Calu3 (cell line): ENCODE results near the gene FRAS1. TPM values are rescaled to one million over a fixed set of nuclear protein-coding genes. Genes with fewer than 3 reads are reported as not detected.

Experiments
- BruUV-seq: library from RNA; stranded (reverse); fragments of 400-500 nt; replicated peaks from 2 replicates; lab custom pipeline; 2021; lab: Mats Ljungman, UMichigan
- CTCF ChIA-PET: fragments of 300-600 bp; sonication (Branson Sonifier 250); formaldehyde crosslinking; loops from one replicate; lab custom pipeline; 2022; ENCODE audit warnings: antibody characterized with exemption; lab: Charles Lee
- DNase-seq: peaks from one replicate; pipeline ENCODE4 v3.0.0; 2022
- H3K27ac Mint-ChIP-seq: one replicate; pipeline ENCODE4 v1.8.0; 2022; ENCODE audit warnings: mixed read lengths; ENCODE audit not compliant: unreplicated experiment
- H3K27me3 Mint-ChIP-seq: one replicate; pipeline ENCODE4 v1.8.0; 2022; ENCODE audit warnings: mixed read lengths; ENCODE audit not compliant: unreplicated experiment
- H3K36me3 Mint-ChIP-seq: one replicate; pipeline ENCODE4 v1.8.0; 2022; ENCODE audit warnings: mild to moderate bottlenecking, moderate library complexity, mixed read lengths; ENCODE audit not compliant: insufficient read depth, unreplicated experiment
- H3K4me1 Mint-ChIP-seq: one replicate; pipeline ENCODE4 v1.8.0; 2022; ENCODE audit warnings: mild to moderate bottlenecking, low read depth, mixed read lengths; ENCODE audit not compliant: unreplicated experiment
- H3K4me3 Mint-ChIP-seq: one replicate; pipeline ENCODE4 v1.8.0; 2022; ENCODE audit warnings: mild to moderate bottlenecking, low read depth, moderate library complexity, mixed read lengths; ENCODE audit not compliant: unreplicated experiment
- H3K9me3 Mint-ChIP-seq: one replicate; pipeline ENCODE4 v1.8.0; 2022; ENCODE audit warnings: low read depth, mixed read lengths; ENCODE audit not compliant: unreplicated experiment
- CTCF ChIP-seq: fragments of 200-600 bp; IDR thresholded peaks from one replicate; pipeline ENCODE4 v1.8.0; 2022; ENCODE audit warnings: antibody characterized with exemption; ENCODE audit not compliant: unreplicated experiment
- intact Hi-C: fragments of 100-400 bp; cut with micrococcal nuclease; formaldehyde crosslinking; loops from one replicate; pipeline ENCODE4 v1.10.0; 2022; ENCODE audit not compliant: unreplicated experiment
- total RNA-seq: library from RNA; stranded (reverse); gene quantifications from 2 replicates; pipeline ENCODE4 v1.2.3, GENCODE V29; 2022

FRAS1 gene
- total RNA-seq, 1 experiment from 2014 or later: 29.4 TPM

GRCh38 chr4:78065508-78066192 is 8.5 kb downstream of the FRAS1 start:
- CTCF ChIA-PET: no interaction called here
- H3K9me3 Mint-ChIP-seq: no peaks in the 10 kb centered on the region
- H3K4me1 Mint-ChIP-seq: no peaks in the 10 kb centered on the region
- peaks cover 4% of the 10 kb centered on the region for H3K36me3 Mint-ChIP-seq
- intact Hi-C loops: loop anchor here (10.0 kb wide), 1 partner anchor 89 kb away; no protein-coding TSS in a partner anchor
- no TSS peak for BruUV-seq
- H3K27ac Mint-ChIP-seq: no peak overlapping the region
- DNase-seq: no peak
- no peak overlapping the region for H3K4me3 Mint-ChIP-seq
- no peak for TF ChIP-seq CTCF
- no peaks in the 10 kb centered on the region for H3K27me3 Mint-ChIP-seq

GRCh38 chr4:78068481-78068880 is 11.4 kb downstream of the FRAS1 start:
- H3K9me3 Mint-ChIP-seq: no peaks in the 10 kb centered on the region
- no peaks in the 10 kb centered on the region for H3K4me1 Mint-ChIP-seq
- no peak overlapping the region for H3K27ac Mint-ChIP-seq
- CTCF ChIA-PET: no interaction called here
- intact Hi-C loops: loop anchor here (10.0 kb wide), 1 partner anchor 86 kb away; no protein-coding TSS in a partner anchor
- H3K4me3 Mint-ChIP-seq: no peak overlapping the region
- H3K27me3 Mint-ChIP-seq: no peaks in the 10 kb centered on the region
- peaks cover 4% of the 10 kb centered on the region for H3K36me3 Mint-ChIP-seq
- no peak for DNase-seq
- BruUV-seq: no TSS peak
- TF ChIP-seq CTCF: no peak

- CTCF ChIA-PET: no interaction called here
- intact Hi-C loops: loop anchor here (10.0 kb wide), 1 partner anchor 85 kb away; no protein-coding TSS in a partner anchor
- Mint-ChIP-seq H3K4me1 (no peaks in the 10 kb centered on the region), H3K9me3 (no peaks in the 10 kb centered on the region), H3K36me3 (peaks cover 4% of the 10 kb centered on the region), H3K4me3 (no peak overlapping the region), H3K27me3 (no peaks in the 10 kb centered on the region), H3K27ac (no peak overlapping the region)
- DNase-seq: no peak
- BruUV-seq: no TSS peak
- TF ChIP-seq CTCF: no peak
Observed at GRCh38 chr4:78069319-78069718, 12.2 kb downstream of the FRAS1 start.

GRCh38 chr4:78069859-78070258 is 12.7 kb downstream of the FRAS1 start:
- Mint-ChIP-seq H3K4me1 (no peaks in the 10 kb centered on the region), H3K36me3 (peaks cover 4% of the 10 kb centered on the region), H3K27me3 (no peaks in the 10 kb centered on the region), H3K9me3 (no peaks in the 10 kb centered on the region), H3K4me3 (no peak overlapping the region), H3K27ac (no peak overlapping the region)
- intact Hi-C loops: loop anchor here (10.0 kb wide), 1 partner anchor 85 kb away; no protein-coding TSS in a partner anchor
- no TSS peak for BruUV-seq
- CTCF ChIA-PET: no interaction called here
- no peak for TF ChIP-seq CTCF
- DNase-seq: no peak
